ENCODE results near the gene CEP162.
"Not testable (repeated sequence)": the region's sequence is repeated elsewhere in the genome, so short reads cannot be mapped to it uniquely, and the experiment has no call there.

The CEP162 gene

GRCh38 chr6:84223608-84224007 lies 3.8 kb downstream of the CEP162 start:
- DNase-seq: not testable (repeated sequence)

GRCh38 chr6:84222426-84222825 lies 5.0 kb downstream of the CEP162 start:
- DNase-seq: no peak

- no peak for DNase-seq
Observed at GRCh38 chr6:84220809-84221409, 6.5 kb downstream of the CEP162 start.

- DNase-seq: no peak
Observed at GRCh38 chr6:84218091-84218490, 9.4 kb downstream of the CEP162 start.

- no peak for DNase-seq
Observed at GRCh38 chr6:84213217-84213616, 14.2 kb downstream of the CEP162 start.

GRCh38 chr6:84204011-84204410 lies 23.4 kb downstream of the CEP162 start:
- no peak for DNase-seq

GRCh38 chr6:84199987-84200386 lies 27.5 kb downstream of the CEP162 start:
- not testable (repeated sequence) for DNase-seq

- DNase-seq: no peak
Observed at GRCh38 chr6:84197708-84198107, 29.7 kb downstream of the CEP162 start.

- no peak for DNase-seq
Observed at GRCh38 chr6:84193114-84193708, 34.2 kb downstream of the CEP162 start.

GRCh38 chr6:84191802-84192201 lies 35.6 kb downstream of the CEP162 start:
- no peak for DNase-seq

GRCh38 chr6:84189356-84189755 lies 38.1 kb downstream of the CEP162 start:
- DNase-seq: not testable (repeated sequence)

GRCh38 chr6:84183430-84183829 lies 44.0 kb downstream of the CEP162 start:
- no peak for DNase-seq

GRCh38 chr6:84182001-84182400 lies 45.4 kb downstream of the CEP162 start:
- DNase-seq: no peak

- DNase-seq: no peak
Observed at GRCh38 chr6:84177241-84177640, 50.2 kb downstream of the CEP162 start.

- no peak for DNase-seq
Observed at GRCh38 chr6:84172574-84172973, 54.9 kb downstream of the CEP162 start.

GRCh38 chr6:84172080-84172479 lies 55.4 kb downstream of the CEP162 start:
- no peak for DNase-seq

GRCh38 chr6:84167457-84167856 lies 60.0 kb downstream of the CEP162 start:
- DNase-seq: no peak

- no peak for DNase-seq
Observed at GRCh38 chr6:84166395-84166794, 61.0 kb downstream of the CEP162 start.

- DNase-seq: not testable (repeated sequence)
Observed at GRCh38 chr6:84164328-84164727, 63.1 kb downstream of the CEP162 start.

- no peak for DNase-seq
Observed at GRCh38 chr6:84161190-84161589, 66.3 kb downstream of the CEP162 start.

GRCh38 chr6:84156306-84156705 lies 71.1 kb downstream of the CEP162 start:
- no peak for DNase-seq

- DNase-seq: no peak
Observed at GRCh38 chr6:84151669-84152068, 75.8 kb downstream of the CEP162 start.

GRCh38 chr6:84150705-84151104 lies 76.7 kb downstream of the CEP162 start:
- no peak for DNase-seq

GRCh38 chr6:84141521-84141920 lies 85.9 kb downstream of the CEP162 start:
- no peak for DNase-seq

GRCh38 chr6:84139311-84139710 lies 88.1 kb downstream of the CEP162 start:
- DNase-seq: no peak

Measured in NK-92 treated with Interleukin-12 subunit alpha and Interleukin-12 subunit beta, amount 100 ng/mL, for 24 hours (cell line).